ENCODE results near the gene SAXO1. TPM values are rescaled to one million over a fixed set of nuclear protein-coding genes. Genes with fewer than 3 reads are reported as not detected.
"Not testable (repeated sequence)": the region's sequence is repeated elsewhere in the genome, so short reads cannot be mapped to it uniquely, and the experiment has no call there.

Gene SAXO1, protein sequence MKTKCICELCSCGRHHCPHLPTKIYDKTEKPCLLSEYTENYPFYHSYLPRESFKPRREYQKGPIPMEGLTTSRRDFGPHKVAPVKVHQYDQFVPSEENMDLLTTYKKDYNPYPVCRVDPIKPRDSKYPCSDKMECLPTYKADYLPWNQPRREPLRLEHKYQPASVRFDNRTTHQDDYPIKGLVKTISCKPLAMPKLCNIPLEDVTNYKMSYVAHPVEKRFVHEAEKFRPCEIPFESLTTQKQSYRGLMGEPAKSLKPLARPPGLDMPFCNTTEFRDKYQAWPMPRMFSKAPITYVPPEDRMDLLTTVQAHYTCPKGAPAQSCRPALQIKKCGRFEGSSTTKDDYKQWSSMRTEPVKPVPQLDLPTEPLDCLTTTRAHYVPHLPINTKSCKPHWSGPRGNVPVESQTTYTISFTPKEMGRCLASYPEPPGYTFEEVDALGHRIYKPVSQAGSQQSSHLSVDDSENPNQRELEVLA
- not detected for total RNA-seq

DNA sequence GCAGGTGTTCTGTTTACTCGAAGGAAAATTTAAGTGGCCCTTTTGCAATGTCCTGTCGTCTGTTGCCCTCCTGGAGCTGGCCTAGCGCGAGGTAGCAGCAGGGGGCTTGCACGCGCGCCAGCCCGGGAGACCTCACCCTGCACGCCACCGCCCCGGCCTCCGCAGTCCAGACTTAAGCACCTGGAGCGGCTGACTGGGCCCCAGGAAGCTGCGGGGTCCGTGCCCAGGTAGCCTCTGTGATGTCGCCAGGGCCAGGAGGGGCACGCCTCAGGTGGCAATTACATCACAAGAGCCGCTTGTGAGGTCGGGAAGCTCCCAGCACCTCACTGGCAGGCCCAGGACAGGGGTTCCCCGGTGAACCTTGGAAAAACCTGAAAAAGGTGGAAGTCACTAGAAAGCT lies at the start of gene SAXO1:
SAXO1 (minus strand) TSS at position 195 of the 400 bp plus-strand sequence. CDS start 301 bp downstream, outside the sequence.
- no peak for DNase-seq

DNA sequence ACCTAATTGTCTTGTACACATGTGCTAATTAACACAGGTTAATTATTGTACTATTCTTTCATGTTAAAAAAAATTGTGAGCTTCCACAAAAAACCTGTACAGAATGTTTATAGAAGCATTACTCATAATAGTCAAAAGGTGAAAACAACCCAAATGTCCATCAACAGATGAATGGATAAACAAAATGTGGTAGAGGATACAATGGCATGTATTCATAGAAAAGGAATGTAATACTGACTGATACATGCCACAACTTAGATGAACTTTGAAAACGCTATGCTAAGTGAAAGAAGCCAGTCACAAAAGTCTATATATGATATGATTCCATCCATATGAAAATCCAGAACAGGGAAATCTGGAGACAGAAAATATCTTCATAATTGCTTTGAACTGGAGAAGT lies 41.8 kb upstream of the SAXO1 start:
- no peak for DNase-seq

DNA sequence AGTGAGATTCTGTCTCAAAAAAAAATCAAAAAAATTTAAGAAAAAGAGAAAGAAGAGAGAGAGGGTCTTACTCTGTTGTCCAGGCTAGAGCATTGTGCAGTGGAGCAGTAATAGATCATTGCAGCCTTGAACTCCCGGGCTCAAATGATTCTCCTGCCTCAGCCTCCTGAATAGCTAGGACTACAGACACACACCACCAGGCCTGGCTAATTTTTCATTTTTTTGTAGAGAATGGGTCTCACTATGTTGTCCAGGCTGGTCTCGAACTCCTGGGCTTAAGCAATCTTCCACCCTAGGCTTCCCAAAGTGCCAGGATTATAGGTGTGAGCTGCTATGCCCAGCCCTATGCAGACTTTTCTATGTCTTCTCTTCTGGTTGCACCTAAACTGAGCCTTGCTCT lies 41.2 kb upstream of the SAXO1 start:
- DNase-seq: no peak

DNA sequence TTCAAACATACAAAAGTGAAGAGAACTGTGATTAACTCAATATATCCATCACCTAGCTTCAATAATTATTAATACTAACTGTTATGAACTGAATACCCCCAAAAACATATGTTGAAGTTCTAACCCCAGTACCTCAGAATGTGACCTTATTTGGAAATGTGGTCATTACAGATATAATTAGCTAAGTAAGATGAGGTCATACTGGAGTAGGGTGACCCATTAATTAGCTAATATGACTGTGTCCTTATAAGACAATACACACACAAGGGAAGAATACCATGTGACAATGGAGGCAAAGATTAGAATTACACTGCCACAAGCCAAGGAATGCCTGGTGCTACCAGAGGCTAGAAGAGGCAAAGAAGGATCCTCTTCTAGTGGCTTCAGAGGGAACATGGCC lies 24.0 kb upstream of the SAXO1 start:
- DNase-seq: no peak

DNA sequence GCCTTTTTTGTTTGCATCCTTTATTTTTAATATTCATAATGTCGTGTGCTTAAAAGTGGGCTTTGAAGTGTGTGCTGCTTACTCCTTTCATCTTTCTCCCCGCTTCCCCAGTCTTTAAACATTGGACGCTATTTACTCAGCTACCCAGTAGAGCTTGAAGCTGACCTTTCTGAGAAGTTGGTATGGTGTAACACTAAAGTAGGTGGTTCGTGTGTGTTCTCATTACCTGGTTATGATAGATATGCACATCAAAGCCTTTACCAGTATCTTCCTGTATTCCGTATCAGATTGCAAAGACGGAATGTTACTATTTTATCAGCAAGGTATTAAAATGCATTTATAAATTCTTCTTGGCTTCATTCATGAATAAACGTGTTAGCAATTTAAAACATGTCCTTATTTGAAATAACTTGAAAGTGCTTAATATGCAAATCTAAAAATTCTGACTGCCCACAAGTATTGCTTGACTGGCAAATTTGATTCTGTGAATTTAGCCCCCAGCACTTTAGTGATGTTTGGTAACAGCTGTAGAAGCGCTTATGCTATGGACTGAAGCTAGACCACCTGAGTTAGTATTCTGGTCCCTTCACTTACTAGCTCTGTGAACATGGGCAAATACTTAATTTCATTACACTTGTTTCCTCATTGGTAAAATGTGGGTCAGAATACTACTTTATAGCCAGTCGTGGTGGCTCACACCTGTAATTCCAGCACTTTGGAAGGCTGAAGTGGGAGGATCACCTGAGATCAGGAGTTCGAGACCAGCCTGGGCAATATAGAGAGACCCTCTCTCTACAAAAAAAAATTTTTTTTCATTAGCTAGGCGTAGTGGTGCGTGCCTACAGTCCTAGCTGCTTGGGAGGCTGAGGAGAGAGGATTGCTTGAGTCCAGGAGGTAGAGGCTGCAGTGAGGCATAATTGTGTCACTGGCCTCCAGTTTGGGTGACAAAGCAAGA lies 17.9 kb upstream of the SAXO1 start:
- no peak for DNase-seq

DNA sequence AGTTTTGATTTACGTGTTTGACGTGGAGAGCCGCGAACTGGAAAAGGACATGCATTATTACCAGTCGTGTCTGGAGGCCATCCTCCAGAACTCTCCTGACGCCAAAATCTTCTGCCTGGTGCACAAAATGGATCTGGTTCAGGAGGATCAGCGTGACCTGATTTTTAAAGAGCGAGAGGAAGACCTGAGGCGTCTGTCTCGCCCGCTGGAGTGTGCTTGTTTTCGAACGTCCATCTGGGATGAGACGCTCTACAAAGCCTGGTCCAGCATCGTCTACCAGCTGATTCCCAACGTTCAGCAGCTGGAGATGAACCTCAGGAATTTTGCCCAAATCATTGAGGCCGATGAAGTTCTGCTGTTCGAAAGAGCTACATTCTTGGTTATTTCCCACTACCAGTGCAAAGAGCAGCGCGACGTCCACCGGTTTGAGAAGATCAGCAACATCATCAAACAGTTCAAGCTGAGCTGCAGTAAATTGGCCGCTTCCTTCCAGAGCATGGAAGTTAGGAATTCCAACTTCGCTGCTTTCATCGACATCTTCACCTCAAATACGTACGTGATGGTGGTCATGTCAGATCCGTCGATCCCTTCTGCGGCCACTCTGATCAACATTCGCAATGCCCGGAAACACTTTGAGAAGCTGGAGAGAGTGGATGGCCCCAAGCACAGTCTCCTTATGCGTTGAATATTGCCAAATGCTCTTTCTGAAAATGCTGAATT lies 17.1 kb upstream of the SAXO1 start:
- no peak for DNase-seq

DNA sequence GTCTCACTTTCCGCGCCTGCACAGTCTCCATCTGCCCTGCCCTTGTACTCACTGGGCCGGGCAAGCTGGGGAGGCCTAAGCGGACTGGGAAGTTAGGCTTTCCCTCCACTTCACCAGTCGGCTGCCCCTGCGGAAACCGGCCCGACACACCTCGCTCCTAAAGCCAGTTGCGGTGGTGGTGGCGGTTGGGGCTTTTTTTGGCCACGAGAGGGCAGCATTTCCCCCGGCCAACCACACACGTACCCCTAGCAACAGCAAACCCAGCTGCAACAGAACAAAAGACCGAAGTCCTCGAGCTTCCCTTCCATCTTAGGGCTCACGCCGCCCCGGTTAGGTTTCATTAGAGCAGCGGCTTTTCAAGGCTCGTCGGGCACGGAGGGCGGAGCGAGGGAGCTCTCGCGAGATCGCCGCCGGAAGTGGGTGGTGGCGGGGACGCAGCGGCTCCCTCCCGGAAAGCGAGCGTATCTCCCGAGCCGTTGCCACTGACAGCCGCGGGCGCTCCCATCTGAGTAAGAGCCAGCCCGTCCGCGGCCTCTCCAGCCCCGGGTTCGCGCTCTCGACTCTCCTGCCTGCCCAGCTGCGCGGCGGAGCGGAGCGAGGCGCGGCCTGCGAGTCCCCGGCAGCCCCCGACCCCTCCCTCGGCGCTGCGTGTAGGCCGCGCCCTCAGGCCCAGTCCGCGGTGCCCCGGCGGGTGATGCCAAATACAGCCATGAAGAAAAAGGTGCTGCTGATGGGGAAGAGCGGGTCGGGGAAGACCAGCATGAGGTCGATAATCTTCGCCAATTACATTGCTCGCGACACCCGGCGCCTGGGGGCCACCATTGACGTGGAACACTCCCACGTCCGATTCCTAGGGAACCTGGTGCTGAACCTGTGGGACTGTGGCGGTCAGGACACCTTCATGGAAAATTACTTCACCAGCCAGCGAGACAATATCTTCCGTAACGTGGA lies 16.2 kb upstream of the SAXO1 start, which contains the start of gene RRAGA:
RRAGA (plus strand) TSS at position 462 of the 951 bp plus-strand sequence; CDS start at position 695, 233 bp downstream.
- peak; percentile 92 for DNase-seq

DNA sequence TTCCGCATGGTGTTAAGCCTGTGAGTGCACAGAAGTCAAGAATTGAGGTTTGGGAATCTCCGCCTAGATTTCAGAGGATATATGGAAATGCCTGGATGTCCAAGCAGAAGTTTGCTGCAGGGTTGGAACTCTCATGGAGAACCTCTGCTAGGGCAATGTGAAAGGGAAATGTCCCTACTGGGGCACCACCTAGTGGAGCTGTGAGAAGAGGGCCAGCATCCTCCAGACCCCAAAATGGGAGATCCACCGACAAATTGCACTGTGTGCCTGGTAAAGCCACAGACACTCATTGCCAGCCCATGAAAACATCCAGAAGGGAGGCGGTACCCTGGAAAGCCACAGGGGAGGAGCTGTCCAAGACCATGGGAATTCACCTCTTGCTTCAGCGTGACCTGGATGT lies 3.6 kb upstream of the SAXO1 start:
- DNase-seq: no peak

DNA sequence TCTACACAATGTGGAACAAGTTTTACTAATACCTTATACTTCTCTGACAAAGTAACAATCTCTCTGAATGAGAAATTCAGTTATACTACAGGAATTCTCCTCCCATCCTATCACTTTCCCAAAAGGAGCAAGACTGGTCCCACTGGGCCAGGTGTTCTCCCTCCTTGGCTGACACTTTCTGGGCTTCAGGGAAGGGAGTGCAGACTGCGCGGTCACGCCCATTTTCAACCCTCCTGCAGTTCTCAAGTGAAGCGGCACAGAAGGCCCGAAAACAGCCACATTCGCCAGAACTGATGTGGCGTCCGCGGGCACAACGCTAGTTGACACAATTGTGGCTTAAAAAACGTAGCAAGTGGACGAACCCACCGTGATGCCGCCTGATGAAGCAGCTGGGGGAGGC lies 603 bp downstream of the SAXO1 start:
- DNase-seq: no peak

DNA sequence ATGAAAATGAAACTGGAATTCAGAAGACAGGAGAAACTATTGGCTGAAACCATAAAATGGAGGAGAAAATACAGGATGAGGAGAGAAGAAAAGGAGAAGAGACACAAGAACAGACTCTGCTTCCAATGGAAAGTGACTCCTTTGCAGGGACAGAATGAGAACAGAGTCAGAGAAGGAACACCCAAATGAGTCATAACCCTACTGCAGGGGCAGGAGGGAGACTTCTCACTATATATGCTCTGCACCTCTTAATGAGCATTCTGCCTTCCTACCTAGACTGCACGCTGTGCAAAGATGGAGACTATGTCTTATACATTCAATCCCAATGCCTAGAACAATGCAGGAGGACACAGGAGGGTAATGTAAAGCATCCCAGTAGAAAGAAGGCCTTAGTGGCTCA lies 2.1 kb downstream of the SAXO1 start:
- no peak for DNase-seq

DNA sequence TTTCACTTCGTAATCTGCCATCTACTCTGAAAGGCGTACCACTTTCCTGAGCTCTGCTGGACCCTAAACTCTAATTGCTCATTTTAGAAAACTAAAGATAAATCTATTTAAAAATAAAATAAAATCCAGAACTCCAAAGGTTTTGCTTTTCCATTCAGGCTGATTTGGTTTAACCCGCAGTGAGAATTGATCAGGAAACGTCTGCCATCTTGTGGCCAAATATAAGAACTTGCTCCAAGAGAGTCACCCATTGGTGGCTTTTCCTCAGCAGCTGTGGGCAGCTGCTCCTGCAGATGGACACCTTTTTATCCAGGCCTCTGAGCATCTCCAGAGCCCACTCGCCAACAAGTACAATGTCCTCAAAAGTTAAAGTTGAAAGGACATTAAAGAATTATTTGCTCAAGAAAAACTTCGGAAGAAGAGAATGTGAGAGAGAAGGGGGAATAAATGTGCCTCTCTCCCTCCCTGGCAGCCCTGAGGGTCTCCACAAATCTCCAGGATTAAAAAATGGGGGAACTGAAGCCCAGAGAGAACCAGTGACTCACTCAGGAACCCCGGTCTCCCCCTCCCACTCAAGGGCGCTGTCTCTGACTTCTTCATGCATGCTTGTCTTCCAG lies 4.1 kb downstream of the SAXO1 start:
- no peak for DNase-seq

DNA sequence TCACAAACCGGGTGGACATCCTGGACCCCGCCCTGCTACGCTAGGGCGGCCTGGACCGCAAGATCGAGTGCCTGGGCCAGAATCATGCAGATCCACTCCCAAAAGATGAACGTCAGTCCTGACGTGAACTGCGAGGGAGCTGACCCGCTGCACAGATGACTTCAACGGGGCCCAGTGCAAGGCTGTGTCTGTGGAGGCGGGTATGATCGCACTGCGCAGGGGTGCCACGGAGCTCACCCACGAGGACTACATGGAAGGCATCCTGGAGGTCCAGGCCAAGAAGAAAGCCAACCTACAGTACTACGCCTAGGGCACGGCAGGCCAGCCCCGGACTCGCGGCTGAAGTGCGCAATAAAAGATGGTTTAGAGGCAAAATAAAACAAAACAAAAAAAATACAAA lies 5.2 kb downstream of the SAXO1 start:
- DNase-seq: no peak

DNA sequence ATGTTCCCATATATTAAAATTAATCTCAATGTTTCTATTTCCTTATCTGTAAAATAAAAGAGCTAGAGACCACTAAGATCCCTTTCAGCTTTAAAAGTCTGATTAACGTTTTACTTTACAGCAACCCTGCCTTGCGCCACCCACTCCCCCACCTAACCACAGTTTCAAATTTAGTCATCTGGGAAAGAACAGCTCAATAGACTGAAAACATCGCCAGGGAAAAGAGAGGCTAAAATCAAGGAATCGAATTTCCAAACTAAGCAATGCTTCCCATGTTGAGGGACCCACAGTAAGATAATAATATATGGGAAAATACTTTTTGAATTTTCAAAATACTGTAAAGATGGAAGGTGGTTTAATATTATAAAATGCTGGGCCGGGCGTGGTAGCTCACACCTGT lies 6.6 kb downstream of the SAXO1 start:
- DNase-seq: no peak

DNA sequence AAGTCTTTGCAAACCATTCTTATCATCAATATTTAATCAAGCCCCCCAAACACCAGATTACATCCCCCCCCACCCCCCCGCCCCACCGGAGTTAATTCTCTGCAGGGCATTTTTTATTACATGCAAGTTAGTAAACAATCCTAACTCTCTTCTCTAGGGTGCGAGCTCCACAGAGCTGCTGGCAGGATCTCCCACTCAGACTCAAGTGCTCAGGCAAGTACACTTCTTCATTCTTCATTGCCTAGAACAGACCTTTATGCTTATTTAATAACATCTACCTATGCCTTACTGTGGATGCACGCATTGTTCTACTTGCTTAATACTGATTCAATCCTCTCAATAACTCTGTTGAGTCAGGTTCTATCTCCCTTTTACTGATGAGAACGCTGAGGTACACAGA lies 9.9 kb downstream of the SAXO1 start:
- no peak for DNase-seq

DNA sequence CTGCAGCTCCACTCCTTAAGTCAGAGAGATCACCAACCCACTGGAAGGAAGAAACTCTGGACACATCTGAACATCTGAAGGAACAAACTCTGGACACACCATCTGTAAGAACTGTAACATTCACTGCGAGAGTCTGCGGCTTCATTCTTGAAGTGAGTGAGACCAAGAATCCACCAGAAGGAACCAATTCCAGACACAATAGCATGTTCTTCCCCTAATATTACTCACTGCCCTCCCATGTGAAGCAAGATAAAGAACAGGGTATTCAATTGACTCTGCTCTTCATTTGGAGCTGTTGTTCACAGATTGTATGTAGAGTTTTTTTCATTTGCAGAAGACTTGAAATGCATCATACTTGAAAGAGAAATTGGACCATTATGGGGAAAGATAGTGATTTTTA lies 10.8 kb downstream of the SAXO1 start:
- DNase-seq: no peak

DNA sequence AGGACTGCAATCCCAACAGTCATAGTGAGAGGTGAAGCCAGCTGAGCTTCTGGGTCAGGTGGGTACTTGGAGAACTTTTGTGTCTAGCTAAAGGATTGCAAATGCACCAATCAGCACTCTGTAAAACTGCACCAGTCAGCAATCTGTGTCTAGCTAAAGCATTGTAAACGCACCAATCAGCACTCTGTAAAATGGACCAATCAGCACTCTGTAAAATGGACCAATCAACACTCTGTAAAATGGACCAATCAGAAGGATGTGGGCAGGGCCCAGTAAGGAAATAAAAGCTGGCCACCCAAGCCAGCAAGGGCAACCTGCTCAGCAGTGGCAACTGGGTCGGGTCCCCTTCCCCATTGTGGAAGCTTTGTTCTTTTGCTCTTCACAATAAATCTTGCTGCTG lies 11.4 kb downstream of the SAXO1 start:
- not testable (repeated sequence) for DNase-seq

DNA sequence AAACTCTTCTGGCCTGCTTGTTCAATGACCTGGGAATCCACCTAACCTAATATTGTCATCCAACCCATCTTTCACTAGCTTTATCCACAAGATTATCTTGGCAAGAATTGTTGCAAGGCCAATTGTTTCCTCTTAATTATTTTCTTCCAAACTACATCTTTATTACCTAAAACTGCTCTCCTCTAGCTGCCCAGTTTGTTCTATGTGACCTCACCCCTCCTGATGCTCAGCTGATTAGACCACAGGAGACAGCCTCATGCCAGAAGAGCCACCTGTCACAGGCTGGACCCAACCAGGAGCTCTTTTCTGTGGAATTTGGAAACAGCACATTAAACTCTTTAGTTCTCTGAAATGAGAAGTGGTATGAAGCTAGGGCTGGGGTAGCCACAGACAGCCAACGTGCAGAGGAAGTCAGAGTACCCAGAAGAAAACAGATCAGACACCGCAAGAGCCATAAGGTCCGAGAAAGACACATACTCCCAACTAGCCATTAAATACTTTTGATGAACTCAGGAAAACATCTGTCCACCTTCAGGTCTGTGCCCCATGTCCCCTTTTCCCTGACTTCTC lies 12.0 kb downstream of the SAXO1 start:
- no peak for DNase-seq

DNA sequence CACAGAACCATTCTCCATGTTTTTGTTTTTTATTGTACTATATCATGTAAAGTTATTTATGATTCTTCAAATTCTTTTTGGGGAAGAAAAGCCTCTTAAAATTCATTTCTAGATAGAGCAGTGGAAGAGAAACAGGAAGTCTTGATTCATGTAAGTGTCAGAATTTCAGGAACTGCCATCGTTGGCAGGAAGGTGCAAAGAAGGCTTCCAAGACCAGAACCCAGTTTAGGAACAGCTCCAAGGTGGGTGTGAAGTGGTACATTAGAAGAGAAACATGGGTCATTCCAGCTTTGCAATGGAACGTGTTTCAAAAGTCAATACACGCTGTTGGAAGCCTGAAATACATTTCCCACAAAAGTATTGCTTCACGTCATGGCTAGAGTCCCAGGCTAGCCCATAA lies 14.8 kb downstream of the SAXO1 start:
- no peak for DNase-seq

DNA sequence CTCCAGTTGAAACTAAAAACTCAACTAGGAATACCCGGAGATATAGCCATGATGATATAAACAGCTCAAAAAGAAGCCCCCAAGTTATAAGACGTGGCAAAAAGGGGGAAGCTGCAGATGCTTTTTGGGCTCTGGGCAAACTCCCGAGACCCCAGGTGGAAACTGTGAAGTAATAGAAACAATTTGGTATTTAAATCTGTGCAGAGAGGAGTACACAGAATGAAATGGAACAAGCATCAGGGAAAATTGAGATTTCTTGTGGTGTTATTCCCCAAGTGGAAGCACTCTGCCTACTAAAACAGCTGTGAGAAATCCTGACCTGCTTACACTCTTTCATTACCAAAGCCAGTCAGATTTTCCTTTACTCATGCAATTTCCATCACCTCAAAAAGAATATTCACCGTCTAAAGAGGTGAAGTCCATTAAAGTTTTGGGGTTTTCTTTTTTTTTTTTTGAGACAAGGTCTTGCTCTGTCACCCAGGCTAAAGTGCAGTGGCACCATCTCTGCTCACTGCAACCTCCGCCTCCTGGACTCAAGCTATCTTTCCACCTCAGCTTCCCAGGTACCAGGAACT lies 23.5 kb downstream of the SAXO1 start:
- DNase-seq: no peak

DNA sequence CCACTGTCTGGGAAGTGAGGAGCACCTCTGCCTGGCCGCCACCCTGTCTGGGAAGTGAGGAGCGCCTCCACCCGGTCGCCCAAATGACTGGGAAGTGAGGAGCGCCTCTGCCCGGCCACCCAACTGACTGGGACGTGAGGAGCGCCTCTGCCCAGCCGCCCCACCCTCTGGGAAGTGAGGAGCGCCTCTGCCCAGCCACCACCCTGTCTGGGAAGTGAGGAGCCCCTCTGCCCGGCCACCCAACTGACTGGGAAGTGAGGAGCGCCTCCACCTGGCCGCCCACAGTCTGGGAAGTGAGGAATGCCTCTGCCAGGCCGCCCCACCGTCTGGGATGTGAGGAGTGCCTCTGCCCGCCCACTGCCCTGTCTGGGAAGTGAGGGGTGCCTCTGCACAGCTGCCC lies 32.9 kb downstream of the SAXO1 start:
- no peak for DNase-seq
